Measurements from ENCODE around the gene ARPC5.

- TF ChIP-seq CTCF (IDR thresholded peaks at IDR 0.05): no peak
- no peak for TF ChIP-seq POLR2A (IDR thresholded peaks at IDR 0.05)
- TF ChIP-seq POLR2AphosphoS5 (IDR thresholded peaks at IDR 0.05): no peak
- no peak for TF ChIP-seq EP300 (IDR thresholded peaks at IDR 0.05; ENCODE audit: low read depth)
Measured at GRCh38 chr1:183586455-183586854, 49.1 kb downstream of the ARPC5 start.

Data from transverse colon (tissue), 4 donors.